Measurements from ENCODE around the gene SHH. TPM values are rescaled to one million over a fixed set of nuclear protein-coding genes. Genes with fewer than 3 reads are reported as not detected.

Gene SHH
- total and polyA plus RNA-seq, 12 donors, result not detected

DNA sequence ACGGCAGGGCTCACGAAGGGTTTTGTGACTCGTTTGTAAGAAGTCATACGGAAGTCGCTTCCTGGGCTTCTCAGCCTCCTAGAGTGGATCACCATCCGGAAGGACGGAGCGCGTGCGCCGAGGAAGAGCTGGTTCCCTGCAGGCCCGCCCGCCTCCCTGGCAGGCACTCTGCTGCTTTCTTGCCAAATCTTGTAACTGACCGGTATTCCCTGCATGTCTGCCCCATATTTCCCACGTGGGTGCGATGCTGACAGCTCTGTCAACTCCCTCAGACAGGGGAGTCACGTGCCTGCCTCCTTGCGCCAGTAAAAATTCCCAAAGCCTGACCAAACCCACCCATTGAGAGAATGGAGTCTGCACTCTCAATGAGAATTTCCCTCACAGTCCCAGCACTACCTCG, 12.7 kb downstream of the SHH start:
- Histone ChIP-seq H3K36me3 (no peaks in the 10 kb centered on the region), H3K4me1 (peaks cover 0 to 24% (median 16%) of the 10 kb centered on the region in 9 donors), H3K27ac (no peak overlapping the region), H3K9me3 (no peaks in the 10 kb centered on the region), H3K4me3 (no peak overlapping the region), H3K27me3 (peaks cover 28 to 93% (median 89%) of the 10 kb centered on the region in 7 donors)
- TF ChIP-seq, protein P1, sequence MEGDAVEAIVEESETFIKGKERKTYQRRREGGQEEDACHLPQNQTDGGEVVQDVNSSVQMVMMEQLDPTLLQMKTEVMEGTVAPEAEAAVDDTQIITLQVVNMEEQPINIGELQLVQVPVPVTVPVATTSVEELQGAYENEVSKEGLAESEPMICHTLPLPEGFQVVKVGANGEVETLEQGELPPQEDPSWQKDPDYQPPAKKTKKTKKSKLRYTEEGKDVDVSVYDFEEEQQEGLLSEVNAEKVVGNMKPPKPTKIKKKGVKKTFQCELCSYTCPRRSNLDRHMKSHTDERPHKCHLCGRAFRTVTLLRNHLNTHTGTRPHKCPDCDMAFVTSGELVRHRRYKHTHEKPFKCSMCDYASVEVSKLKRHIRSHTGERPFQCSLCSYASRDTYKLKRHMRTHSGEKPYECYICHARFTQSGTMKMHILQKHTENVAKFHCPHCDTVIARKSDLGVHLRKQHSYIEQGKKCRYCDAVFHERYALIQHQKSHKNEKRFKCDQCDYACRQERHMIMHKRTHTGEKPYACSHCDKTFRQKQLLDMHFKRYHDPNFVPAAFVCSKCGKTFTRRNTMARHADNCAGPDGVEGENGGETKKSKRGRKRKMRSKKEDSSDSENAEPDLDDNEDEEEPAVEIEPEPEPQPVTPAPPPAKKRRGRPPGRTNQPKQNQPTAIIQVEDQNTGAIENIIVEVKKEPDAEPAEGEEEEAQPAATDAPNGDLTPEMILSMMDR (IDR thresholded peaks at IDR 0.05), result no peak
- DNase-seq (no peak), ATAC-seq (peak in 1 of 8 donors; percentile 29)
- WGBS, 2 donors, result 25 to 27% methylated on average over 19 of the region's 19 CpGs
- intact Hi-C loops (cut with DNase I), result loop anchor here in 8 of 10 donors (5.0 to 10.0 kb wide), 8 partner anchors 673 to 1475 kb away; no protein-coding TSS in a partner anchor

DNA sequence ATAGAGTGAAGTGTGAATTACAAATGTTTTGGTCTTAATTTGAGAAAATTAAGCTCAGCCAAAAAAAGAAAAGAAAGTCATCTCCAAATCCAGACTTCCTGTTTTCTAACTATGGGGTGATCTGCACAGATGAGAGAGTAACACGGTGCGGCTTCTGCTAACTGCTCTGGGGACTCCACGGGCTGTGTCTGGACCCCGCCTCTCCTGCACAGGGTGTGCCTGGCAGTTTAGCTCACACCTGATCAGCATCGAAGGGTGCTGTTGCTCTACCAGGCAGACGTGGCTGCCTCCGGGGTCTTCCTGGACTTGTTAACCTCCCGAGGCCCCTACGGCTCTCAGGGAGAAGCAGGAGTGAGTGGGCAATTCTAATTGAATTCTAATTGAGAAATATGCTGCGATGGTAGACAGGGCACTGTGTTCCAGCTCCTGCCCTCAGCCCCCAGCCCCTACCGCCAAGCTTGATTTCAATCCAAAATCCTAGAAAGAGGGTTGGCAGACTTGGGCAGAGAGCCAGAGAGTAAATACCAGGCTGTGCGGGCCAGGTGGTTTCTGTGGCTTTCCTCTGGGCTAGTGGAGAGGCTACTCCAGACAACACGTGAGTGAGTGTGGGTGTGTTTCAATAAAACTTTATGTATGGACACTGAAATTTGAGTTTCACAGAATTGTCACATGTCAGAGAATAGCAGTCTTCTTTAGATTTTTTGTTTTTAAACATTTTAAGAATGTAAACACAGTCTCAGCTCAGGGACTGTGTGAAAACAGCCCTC, 13.4 kb downstream of the SHH start:
- ATAC-seq (no peak), DNase-seq (no peak)
- Histone ChIP-seq H3K36me3 (no peaks in the 10 kb centered on the region), H3K27me3 (peaks cover 23 to 86% (median 83%) of the 10 kb centered on the region in 7 donors), H3K9me3 (no peaks in the 10 kb centered on the region), H3K4me1 (peaks cover 0 to 17% (median 11%) of the 10 kb centered on the region in 9 donors), H3K4me3 (no peak overlapping the region), H3K27ac (no peak overlapping the region)
- WGBS, 2 donors, result 72 to 75% methylated on average over 13 of the region's 13 CpGs
- TF ChIP-seq, protein P1 (IDR thresholded peaks at IDR 0.05), result no peak
- intact Hi-C loops (cut with DNase I), result loop anchor here in 8 of 10 donors (5.0 to 10.0 kb wide), 8 partner anchors 673 to 1476 kb away; no protein-coding TSS in a partner anchor

DNA sequence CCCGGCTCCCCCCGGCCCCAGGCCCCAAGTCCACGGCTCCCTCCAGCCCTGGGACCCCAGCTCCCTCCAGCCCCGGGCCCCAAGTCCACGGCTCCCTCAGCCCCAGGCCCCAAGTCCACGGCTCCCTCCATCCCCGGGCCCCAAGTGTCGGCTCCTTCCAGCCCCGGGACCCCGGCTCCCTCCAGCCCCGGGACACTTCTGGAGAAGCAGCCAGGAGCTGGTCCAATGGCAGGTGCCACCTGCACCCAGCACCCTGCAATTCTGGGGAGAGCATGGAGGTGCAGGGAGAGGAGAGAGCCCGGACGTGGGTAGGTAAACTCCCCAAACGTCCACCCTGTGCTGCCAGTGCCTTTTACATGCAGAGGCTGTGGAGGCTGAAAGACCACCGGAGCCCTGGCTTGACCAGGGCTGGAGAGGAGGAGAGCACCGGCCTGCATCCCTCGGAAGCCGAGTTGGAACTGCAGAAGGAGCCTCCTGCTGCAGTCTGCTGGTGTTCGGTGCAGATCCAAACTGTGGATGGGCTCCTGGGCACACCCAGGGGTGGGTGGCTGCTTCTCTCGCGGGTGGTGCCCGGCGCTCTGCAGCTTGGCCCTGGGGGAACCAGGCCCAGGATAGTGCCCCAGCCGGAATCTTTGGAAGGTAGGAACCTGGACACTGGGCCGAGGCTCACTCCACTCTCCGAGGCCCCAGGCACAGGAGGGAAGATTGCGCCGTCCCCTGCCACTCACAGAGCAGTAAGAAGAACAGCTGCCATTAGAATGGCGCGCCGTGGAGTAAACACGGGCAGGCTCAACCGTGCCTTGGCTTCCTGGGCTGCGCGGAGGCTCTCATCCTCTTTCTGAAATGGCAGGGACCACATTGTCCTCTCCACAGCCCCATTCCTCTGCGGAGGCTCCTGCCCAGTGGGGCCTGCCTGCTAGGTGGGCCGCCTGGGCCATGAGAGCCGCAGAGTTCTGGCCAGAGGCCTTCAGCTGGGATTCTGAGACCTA, 14.7 kb downstream of the SHH start:
- intact Hi-C loops (cut with DNase I), result loop anchor here in 8 of 10 donors (5.0 to 10.0 kb wide), 8 partner anchors 675 to 1477 kb away; no protein-coding TSS in a partner anchor
- H3K4me3 ChIP-seq, result no peak overlapping the region
- no peaks in the 10 kb centered on the region for H3K36me3 ChIP-seq
- no peak overlapping the region for H3K27ac ChIP-seq
- H3K9me3 ChIP-seq, result no peaks in the 10 kb centered on the region
- H3K4me1 ChIP-seq, result peaks cover 0 to 9% (median 3%) of the 10 kb centered on the region in 9 donors
- ATAC-seq (peak in 4 of 8 donors; percentile 4 to 24 (median 12)), DNase-seq (no peak)
- peaks cover 14 to 74% (median 70%) of the 10 kb centered on the region in 7 donors for H3K27me3 ChIP-seq
- WGBS, 2 donors, result 67% methylated on average over 38 of the region's 38 CpGs
- TF ChIP-seq, protein P1 (IDR thresholded peaks at IDR 0.05), result peak in 1 of 9 donors; percentile 8
